HG03521 (cell line): ENCODE results near the gene NKAIN4.

Experiments
- ATAC-seq: cut with Tn5 transposase; IDR thresholded peaks from one replicate; pipeline ENCODE4 v1.9.1; 2021; ENCODE audit warnings: mild to moderate bottlenecking, moderate library complexity; ENCODE audit not compliant: unreplicated experiment

The NKAIN4 gene

DNA sequence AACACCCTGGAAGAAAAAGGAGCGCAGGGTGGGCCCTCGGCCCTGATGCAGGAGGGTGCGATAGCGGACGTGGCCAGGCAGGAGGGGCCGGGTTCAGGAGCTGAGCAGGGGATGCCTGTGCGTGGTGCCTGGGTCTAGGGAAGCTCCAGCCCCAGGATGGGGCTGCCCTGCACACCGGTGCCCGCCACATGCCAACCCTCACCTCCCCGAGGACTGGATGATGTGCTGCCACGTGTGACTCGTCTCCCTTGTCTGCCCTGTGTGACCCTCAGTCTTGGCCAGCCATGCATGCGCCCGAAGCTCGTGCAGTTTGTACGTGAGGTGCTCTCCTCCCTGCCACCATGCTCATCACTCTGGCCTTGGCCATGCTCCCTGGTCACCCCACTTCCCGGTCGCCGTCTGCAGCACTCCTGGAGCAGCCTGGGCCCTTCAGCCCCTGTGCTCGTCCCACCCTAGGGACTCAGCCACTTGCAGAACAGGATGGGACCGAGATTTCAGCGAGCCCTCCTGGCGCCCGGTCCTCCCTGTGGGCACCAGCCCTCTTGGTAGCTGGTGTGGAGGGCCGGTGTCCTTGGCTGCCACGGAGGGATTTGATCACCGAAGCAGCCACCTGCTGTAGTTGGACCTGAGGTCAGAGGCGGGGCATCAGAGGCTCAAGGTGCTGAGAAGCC, 34.5 kb upstream of the NKAIN4 start:
- ATAC-seq: no peak

- ATAC-seq: no peak
Measured at GRCh38 chr20:63287697-63288580, 33.7 kb upstream of the NKAIN4 start.

DNA sequence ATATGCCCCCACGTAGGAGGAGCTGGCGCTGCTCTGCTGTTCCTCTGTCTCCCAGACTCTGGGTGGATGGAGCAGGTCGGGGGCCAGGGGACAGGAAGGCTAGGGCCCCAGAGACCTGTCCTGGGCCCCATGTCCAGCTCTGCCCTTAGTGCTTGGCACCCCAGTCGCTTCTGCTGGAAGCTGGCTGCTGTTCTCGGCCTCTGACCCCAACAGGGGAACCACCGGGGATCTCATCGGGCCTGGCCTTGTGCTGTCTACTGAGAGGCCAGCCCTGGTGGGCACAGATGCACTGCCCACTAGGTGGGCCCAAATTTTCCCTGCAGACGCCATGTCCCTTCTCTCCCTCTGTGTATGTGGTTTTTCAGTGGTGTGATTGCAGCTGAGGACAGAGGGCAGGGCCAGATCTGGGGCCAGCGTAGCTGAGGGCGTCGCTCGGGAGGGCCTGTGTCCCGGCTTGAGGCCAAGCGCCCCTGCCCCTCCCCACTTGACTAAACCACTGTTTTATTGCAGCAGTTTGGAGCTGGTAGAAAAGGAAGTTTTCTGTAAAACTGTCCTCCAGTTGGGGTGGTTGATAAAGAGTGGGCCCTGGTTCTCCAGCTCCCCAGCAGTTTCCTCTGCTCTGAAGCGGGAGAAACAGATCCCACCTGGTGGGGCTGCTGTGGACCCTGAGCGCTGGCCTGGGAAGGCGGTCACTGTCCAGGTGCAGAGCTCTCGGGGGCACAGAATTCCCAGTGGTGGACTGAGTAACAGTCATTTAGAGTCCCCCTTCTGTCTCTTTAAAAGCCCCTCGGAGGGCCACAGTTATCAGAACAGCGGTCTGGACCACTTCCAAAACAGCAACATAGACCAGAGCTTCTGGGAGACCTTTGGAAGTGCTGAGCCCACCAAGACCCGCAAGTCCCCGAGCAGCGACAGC, 32.8 kb upstream of the NKAIN4 start:
- no peak for ATAC-seq

GRCh38 chr20:63285636-63286615, 31.7 kb upstream of the NKAIN4 start:
- ATAC-seq: no peak

DNA sequence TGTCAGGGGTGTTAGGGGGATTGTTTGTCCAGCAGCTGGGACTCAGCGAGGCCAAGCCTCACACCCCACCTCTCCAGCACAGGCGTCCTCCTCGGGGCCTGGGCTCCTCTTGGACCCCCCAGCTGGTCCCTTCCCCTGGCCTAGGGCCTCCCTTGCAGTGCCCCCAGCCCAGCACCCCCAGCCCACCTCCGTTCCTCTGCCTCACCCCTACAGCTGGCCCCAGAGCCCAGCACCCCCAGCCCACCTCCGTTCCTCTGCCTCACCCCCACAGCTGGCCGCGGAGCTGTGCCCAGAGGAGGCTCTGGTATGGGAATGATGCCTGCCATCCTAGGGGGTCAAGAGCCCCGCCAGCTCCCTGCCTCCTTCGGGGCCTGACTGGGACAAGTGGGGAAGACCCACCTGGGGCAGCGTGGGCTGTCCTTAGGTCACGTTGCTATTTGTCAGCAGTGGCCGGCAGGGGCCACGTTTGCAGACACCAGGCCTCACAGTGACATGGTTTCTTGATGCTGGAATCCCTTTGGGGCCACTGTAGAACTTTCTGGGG, 30.8 kb upstream of the NKAIN4 start:
- no peak for ATAC-seq

GRCh38 chr20:63284544-63284949, 30.3 kb upstream of the NKAIN4 start:
- no peak for ATAC-seq

DNA sequence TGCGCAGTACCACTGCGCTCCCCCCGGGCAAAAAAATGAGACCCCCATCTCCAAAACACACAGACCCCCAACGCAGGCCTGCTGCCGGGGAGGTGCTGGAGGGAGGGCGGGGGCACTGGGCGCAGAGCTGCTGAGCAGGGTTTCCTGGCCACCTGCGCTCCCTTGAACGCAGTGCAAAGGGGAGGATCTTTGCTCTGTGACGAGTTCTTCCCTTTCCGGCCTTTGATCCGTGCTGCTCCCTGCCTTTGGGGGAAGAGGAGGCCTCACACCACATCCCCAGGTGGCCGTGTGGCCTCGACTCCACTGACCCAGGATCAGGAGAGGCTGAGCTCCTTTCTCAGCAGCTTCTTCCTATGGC, 29.8 kb upstream of the NKAIN4 start:
- no peak for ATAC-seq

- no peak for ATAC-seq
Measured at GRCh38 chr20:63283397-63284082, 29.3 kb upstream of the NKAIN4 start.

GRCh38 chr20:63282946-63283345, 28.7 kb upstream of the NKAIN4 start:
- no peak for ATAC-seq

DNA sequence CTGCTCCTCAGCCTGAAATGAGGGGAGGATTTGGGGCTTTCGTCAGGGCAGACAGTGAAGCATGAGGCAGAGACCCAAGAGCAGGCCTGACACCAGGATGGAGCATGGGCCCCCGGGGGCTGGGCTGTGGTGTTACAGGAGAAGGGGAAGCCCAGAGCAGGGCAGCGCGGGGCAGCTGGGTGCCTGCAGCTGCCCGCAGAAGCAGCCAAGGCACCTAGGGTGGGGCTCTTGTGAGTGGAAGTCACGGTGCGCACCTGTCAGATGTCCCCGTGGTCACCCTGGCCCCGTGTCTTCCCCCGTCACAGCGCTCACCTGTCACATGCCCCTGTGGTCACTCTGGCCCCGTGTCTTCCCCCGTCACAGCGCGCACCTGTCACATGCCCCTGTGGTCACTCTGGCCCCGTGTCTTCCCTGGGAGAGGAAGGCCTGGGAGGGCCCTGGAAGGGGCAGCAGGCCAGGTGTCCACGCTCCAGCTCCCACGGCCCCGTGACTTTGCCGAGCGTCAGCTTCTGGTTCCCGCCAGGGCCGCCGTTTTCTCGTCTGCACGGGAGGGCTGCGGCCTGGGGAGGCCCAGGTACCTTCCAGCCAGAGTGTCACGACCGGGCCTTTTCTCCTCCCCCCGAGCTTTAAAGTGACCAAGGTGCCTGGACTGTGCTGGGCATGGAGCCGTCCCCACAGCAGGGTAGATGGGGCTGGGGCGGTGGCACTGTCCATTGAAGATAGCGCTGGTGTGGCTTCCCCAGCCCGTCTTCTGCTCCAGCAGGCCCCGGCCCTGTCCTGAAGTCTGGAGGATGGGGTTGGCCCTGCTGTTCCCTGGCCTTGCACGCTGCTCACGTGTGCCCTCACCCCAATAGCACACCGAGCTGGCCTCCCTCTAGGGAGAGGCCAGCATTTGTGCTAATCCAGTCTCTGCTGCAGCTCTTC, 27.7 kb upstream of the NKAIN4 start:
- no peak for ATAC-seq

DNA sequence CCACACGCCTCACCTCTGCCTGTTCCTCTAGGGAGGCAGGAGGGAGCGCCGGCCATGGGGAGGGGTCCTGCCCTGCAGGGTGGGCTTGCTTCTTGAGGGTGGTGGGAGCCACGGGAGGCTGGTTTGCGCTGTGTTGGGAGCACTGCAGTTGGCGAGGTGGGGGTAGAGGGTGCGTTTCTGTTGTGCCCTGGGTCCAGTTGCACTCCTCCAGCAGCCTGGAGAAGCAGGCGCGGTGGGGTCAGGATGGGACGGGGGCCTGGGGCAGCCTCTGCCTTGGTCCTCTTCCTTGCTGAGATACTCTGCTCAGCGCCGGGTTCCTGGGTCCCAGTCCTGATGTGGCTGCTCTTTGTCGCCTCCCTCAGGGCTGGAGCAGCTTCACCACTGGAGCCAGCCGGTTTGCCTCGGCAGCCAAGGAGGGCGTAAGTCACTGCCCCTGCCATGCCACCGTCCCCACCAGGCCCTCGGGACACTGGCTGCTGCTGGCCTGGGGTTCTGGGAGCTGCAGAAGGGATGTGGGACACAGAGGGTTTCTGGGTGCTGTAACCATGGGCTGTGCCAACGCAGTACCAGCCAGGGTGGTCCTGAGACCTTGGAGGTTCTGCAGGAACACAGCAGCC, 26.8 kb upstream of the NKAIN4 start:
- ATAC-seq: no peak

DNA sequence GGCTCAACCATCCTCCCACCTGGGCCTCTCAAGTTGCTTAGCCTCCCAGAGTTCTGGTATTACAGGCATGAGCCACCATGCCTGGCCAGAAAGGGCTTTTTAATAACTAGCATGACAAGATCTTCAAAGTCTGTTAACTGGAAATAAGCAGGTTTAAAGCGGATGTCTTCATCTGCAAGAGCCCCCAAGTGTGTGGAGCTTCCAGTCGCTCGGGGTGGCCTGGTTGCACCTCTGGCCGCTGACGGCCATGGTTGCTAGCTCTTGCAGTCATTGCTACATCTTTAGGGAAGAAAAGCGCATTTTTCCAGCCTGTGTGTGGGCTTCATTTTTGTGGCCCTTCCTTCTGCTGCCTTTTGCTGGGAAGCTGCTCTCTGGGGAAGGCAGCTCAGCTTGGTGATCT, 26.1 kb upstream of the NKAIN4 start:
- no peak for ATAC-seq

DNA sequence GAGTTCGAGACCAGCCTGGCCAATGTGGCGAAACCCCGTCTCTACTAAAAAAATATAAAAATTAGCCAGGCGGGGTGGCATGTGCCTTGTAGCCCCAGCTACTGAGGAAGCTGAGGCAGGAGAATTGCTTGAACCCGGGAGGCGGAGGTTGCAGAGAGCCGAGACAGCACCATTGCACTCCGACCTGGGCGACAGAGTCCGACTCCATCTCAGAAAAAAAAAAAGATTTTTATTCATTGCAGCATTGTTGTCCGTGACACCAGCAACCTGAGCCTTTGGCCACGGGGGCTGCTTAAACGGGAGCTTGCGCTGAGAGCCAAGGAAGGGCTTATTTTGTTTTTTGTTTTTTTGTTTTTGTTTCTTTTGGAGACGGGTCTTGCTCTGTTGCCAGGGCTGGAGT, 25.7 kb upstream of the NKAIN4 start:
- ATAC-seq: no peak

DNA sequence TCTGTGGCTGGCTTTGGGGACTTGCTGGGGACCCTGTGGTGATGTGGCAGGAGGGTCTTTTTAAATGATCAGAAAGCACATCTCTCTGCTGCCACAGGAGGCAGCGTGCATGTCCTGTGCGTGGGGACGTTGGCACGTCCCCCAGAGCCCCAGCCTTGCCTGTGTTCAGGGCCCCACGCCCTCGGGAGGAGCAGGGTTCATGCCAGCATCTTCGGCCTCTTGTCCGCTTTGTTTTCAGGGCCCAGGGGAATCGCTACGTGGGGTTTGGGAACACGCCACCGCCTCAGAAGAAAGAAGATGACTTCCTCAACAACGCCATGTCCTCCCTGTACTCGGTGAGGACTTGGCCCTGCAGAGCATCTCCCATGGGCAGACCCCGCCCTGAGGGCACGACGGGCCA, 24.4 kb upstream of the NKAIN4 start:
- no peak for ATAC-seq

DNA sequence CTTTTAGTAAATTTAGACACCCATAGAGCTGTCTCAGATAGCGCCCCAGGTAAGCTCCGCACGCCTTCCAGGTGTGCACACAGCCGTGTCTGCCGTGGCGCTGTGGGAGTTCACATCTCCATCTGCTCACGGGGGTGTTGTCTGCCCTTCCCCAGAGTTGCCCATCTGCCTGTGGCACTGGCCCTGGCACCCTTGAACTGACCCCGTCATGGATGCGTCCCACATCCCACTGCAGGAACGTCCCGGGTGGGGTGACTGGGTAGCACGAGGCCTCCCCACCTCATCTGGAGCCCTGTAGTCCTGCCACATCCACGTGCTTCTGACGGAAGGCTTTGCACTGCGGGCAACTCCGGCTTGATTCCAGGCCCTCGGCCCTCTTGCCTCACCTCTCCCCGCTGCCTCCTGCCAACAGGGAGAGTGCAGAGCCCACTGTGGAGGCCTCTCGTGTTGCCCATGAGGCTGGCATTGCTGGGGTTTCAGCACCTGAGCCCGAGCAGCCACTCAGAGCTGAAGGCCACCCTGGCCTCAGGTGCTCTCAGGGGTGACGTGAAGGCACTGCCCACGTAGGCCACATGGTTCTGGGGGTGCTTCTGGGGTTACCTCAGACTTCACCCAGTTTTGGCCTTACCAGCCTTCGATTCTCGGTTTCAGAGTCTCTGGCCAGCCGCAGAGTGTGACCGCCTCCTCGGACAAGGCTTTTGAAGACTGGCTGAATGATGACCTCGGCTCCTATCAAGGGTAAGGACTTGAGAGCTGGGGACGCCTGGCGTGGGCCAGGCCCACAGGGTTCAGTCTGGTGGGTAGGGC, 23.4 kb upstream of the NKAIN4 start:
- no peak for ATAC-seq

DNA sequence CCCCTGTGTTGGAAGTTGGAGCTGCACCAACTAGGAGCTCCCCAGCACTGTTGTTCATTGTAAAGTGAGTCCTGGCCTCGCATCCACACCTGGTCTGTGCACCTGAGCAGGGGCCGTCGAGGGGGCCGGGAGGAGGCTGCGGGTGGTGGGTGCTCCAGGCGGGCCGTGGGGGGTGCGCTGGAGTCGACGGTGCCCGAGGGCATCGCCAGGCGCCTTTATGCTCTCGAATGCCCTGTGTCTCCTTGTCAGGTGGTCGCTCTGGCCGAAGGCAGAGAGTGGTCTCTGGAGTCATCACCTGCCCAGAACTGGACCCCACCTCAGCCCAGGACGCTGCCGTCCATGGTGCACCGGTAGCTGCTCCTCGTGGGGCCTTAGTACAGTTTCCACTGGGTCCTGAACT, 22.7 kb upstream of the NKAIN4 start:
- no peak for ATAC-seq

GRCh38 chr20:63275825-63276224, 21.6 kb upstream of the NKAIN4 start:
- no peak for ATAC-seq
